ENCODE results near the gene YRDC. TPM values are rescaled to one million over a fixed set of nuclear protein-coding genes. Genes with fewer than 3 reads are reported as not detected.

YRDC gene
- polyA plus RNA-seq, 1 donor from 2014 or later = 34.1 TPM

DNA sequence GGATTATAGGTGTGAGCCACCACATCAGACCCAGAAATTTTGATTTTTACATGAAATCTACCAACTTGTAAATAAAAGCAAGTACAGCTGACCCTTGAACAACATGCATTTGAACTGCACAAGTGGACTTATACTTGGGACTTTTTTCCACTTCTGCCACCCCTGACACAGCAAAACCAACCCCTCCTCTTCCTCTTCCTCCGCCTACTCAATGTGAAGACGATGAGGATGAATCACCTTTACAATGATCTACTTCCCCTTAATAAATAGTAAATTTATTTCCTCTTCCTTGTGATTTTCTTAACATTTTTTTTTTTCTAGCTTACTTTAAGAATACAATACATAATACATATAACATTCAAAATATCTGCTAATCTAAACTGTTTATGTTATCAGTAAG lies 17.5 kb upstream of the YRDC start:
- no peak overlapping the region for H3K27ac ChIP-seq (ENCODE audit: low read length)
- no peak for TF ChIP-seq POLR2AphosphoS5 (IDR thresholded peaks at IDR 0.05)
- no peak for TF ChIP-seq SMC3 (conservative IDR thresholded peaks at IDR 0.05; ENCODE audit: poor library complexity)
- TF ChIP-seq MXI1 (conservative IDR thresholded peaks at IDR 0.05; ENCODE audit: poor library complexity, severe bottlenecking) = no peak
- TF ChIP-seq EZH2 (IDR thresholded peaks at IDR 0.05; ENCODE audit: borderline replicate concordance, insufficient read depth, low read length, poor library complexity, severe bottlenecking) = no peak
- no peak for TF ChIP-seq RAD21 (conservative IDR thresholded peaks at IDR 0.05)
- no peak for TF ChIP-seq EP300 (conservative IDR thresholded peaks at IDR 0.05; ENCODE audit: poor library complexity, severe bottlenecking)
- TF ChIP-seq, protein P1, sequence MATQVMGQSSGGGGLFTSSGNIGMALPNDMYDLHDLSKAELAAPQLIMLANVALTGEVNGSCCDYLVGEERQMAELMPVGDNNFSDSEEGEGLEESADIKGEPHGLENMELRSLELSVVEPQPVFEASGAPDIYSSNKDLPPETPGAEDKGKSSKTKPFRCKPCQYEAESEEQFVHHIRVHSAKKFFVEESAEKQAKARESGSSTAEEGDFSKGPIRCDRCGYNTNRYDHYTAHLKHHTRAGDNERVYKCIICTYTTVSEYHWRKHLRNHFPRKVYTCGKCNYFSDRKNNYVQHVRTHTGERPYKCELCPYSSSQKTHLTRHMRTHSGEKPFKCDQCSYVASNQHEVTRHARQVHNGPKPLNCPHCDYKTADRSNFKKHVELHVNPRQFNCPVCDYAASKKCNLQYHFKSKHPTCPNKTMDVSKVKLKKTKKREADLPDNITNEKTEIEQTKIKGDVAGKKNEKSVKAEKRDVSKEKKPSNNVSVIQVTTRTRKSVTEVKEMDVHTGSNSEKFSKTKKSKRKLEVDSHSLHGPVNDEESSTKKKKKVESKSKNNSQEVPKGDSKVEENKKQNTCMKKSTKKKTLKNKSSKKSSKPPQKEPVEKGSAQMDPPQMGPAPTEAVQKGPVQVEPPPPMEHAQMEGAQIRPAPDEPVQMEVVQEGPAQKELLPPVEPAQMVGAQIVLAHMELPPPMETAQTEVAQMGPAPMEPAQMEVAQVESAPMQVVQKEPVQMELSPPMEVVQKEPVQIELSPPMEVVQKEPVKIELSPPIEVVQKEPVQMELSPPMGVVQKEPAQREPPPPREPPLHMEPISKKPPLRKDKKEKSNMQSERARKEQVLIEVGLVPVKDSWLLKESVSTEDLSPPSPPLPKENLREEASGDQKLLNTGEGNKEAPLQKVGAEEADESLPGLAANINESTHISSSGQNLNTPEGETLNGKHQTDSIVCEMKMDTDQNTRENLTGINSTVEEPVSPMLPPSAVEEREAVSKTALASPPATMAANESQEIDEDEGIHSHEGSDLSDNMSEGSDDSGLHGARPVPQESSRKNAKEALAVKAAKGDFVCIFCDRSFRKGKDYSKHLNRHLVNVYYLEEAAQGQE (IDR thresholded peaks at IDR 0.05; ENCODE audit: borderline replicate concordance) = no peak
- TF ChIP-seq, protein P2, sequence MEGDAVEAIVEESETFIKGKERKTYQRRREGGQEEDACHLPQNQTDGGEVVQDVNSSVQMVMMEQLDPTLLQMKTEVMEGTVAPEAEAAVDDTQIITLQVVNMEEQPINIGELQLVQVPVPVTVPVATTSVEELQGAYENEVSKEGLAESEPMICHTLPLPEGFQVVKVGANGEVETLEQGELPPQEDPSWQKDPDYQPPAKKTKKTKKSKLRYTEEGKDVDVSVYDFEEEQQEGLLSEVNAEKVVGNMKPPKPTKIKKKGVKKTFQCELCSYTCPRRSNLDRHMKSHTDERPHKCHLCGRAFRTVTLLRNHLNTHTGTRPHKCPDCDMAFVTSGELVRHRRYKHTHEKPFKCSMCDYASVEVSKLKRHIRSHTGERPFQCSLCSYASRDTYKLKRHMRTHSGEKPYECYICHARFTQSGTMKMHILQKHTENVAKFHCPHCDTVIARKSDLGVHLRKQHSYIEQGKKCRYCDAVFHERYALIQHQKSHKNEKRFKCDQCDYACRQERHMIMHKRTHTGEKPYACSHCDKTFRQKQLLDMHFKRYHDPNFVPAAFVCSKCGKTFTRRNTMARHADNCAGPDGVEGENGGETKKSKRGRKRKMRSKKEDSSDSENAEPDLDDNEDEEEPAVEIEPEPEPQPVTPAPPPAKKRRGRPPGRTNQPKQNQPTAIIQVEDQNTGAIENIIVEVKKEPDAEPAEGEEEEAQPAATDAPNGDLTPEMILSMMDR (IDR thresholded peaks at IDR 0.05; ENCODE audit: poor library complexity, severe bottlenecking) = no peak
- H3K27me3 ChIP-seq (ENCODE audit: insufficient read depth, low read depth, low read length) = no peaks in the 10 kb centered on the region
- peaks cover 15% of the 10 kb centered on the region for H3K36me3 ChIP-seq (ENCODE audit: insufficient read depth, low read length)
- H3K9ac ChIP-seq (ENCODE audit: low read length) = no peak overlapping the region
- H3K4me2 ChIP-seq (ENCODE audit: low read length) = no peak overlapping the region
- no peak overlapping the region for H3K4me3 ChIP-seq (ENCODE audit: low read length)
- H3K9me3 ChIP-seq (ENCODE audit: low read length) = no peaks in the 10 kb centered on the region
- H3K9me2 ChIP-seq (ENCODE audit: insufficient read depth, low read length) = no peaks in the 10 kb centered on the region
- H3K79me2 ChIP-seq (replicated peaks; ENCODE audit: insufficient read depth, low read length) = no peaks in the 10 kb centered on the region
- H3F3A ChIP-seq (ENCODE audit: insufficient read depth, low read length, poor library complexity, severe bottlenecking) = no peaks in the 10 kb centered on the region
- no peak overlapping the region for H2AFZ ChIP-seq (ENCODE audit: low read depth, low read length)
- H4K20me1 ChIP-seq (ENCODE audit: insufficient read depth) = no peaks in the 10 kb centered on the region

DNA sequence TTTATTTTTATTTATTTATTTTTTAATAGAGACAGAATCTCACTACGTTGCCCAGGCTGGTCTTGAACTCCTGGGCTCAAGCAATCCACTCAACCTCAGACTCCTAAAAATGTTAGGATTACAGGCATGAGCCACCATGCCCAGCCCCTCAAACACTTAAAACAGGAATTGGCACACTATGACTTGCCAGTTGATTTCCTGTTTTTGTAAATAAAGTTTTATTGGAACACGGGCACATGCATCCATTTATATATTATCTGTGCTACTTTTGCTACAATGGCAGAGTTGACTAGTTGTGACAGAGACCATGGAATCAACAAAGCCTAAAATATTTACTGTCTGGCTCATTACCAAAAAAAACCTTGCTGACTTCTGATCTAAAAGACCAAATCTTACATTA lies 16.0 kb upstream of the YRDC start:
- Histone ChIP-seq H3K4me3 (ENCODE audit: low read length) (no peak overlapping the region), H3K36me3 (ENCODE audit: insufficient read depth, low read length) (peaks cover 15% of the 10 kb centered on the region), H3K27ac (ENCODE audit: low read length) (no peak overlapping the region), H3K79me2 (replicated peaks; ENCODE audit: insufficient read depth, low read length) (no peaks in the 10 kb centered on the region), H4K20me1 (ENCODE audit: insufficient read depth) (no peaks in the 10 kb centered on the region), H3K4me2 (ENCODE audit: low read length) (no peak overlapping the region), H3F3A (ENCODE audit: insufficient read depth, low read length, poor library complexity, severe bottlenecking) (no peaks in the 10 kb centered on the region), H3K27me3 (ENCODE audit: insufficient read depth, low read depth, low read length) (no peaks in the 10 kb centered on the region), H3K9me3 (ENCODE audit: low read length) (no peaks in the 10 kb centered on the region), H2AFZ (ENCODE audit: low read depth, low read length) (no peak overlapping the region), H3K9me2 (ENCODE audit: insufficient read depth, low read length) (no peaks in the 10 kb centered on the region), H3K9ac (ENCODE audit: low read length) (no peak overlapping the region)
- TF ChIP-seq TAF1 (IDR thresholded peaks at IDR 0.05; ENCODE audit: low read depth) (no peak), EZH2 (IDR thresholded peaks at IDR 0.05; ENCODE audit: borderline replicate concordance, insufficient read depth, low read length, poor library complexity, severe bottlenecking) (no peak), EP300 (conservative IDR thresholded peaks at IDR 0.05; ENCODE audit: poor library complexity, severe bottlenecking) (no peak), POLR2AphosphoS5 (IDR thresholded peaks at IDR 0.05) (no peak), SMC3 (conservative IDR thresholded peaks at IDR 0.05; ENCODE audit: poor library complexity) (no peak), MXI1 (conservative IDR thresholded peaks at IDR 0.05; ENCODE audit: poor library complexity, severe bottlenecking) (no peak), RAD21 (conservative IDR thresholded peaks at IDR 0.05) (no peak)
- TF ChIP-seq, protein P2 (IDR thresholded peaks at IDR 0.05; ENCODE audit: poor library complexity, severe bottlenecking) = no peak
- TF ChIP-seq, protein P1 (IDR thresholded peaks at IDR 0.05; ENCODE audit: borderline replicate concordance) = no peak

Measured in neural cell (in vitro differentiated cells).